G401 (cell line): ENCODE data around the gene SIM2. TPM values are rescaled to one million over a fixed set of nuclear protein-coding genes. Genes with fewer than 3 reads are reported as not detected.

Experiments
- DNase-seq: peaks from one replicate; pipeline ENCODE4 v3.0.0-alpha.2; 2015; ENCODE audit warnings: low spot score
- in situ Hi-C: cut with HindIII; loops from 2 replicates; pipeline ENCODE4 v1.10.0; 2016; ENCODE audit warnings: low sequenced_read_pairs, mixed read lengths
- total RNA-seq: library from RNA; depleted of rRNA; stranded (reverse); fragments of >200 nt; shearing (Covaris generic); gene quantifications from 2 replicates; pipeline ENCODE4 v1.2.3, GENCODE V29; 2014

SIM2 gene
- total RNA-seq, 1 experiment from 2014 or later, result 4.7 TPM

- in situ Hi-C loops, result no loop called here
- peak; percentile 31 for DNase-seq
These were observed 49.0 kb downstream of the SIM2 start for GRCh38 chr21:36747815-36748383.

DNA sequence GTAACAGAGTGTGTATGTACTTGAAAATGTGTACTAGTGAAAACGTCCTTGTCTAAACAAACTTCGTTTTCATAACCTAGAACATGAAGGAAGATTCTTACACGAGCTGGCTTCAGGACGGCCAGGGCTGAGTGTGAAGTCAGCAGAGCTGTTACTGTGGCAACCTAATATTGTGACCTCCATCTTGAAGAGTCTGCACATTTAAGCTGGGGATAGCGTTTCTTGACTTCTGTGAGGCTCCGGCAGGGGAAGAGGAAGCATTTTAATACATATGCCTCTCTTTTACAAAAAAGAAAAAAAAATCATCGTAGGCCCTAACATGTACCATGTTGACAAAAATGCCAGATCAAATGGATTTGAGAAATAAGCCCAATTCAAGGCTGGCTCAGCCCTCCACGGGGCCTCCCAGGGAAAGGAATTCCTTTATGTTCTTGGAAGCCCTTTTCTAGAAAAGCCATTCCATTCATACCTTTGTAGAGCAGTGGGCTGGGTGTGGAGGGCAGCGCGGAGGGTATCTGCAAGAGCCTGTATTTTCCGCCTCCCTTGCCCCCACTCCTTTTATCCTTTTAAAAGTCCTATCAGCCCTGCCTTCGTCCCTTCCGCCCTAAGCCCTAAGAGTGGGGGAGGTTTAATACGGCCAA, 51.1 kb downstream of the SIM2 start:
- DNase-seq, result no peak
- in situ Hi-C loops, result no loop called here

DNA sequence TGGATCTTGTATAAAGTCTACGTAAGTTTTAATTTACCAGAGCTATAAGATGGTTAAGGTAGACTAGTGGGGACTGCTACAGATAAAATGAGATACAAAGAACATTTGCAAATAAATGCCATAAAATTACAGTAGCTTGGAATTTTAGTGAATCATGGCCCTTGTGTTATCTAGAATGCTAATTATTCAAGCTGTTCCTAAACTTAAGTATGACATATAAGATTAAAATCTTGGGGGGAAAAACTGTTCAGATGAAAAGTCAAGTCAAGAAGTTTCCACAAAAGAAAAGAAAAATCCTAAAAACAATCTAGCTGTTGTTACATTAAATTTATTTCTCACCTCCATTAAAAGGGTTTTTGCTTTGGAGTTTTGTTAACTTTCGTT, 51.7 kb downstream of the SIM2 start:
- DNase-seq, result no peak
- in situ Hi-C loops, result no loop called here

- no peak for DNase-seq
- in situ Hi-C loops, result no loop called here
These were observed 52.5 kb downstream of the SIM2 start for GRCh38 chr21:36751383-36751782.

DNA sequence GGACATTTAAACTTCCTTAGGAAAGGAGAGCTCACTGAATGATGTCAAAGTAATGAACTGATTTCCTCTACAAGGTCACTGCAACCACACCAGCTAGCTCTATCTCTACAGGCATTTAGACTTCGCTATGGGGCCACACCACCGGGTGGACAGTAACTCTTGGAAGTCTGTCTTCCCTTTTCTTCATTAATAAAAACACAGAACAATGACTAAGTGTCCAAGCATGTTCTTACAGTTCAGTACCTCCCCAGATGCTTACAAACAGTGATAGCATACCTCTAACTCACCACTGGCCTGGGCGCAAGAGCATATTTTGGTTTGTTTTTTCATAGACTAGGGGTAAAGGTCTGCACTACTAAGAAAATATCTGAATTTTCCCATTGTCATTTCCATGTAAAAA, 54.6 kb downstream of the SIM2 start:
- in situ Hi-C loops, result no loop called here
- DNase-seq, result no peak

GRCh38 chr21:36754241-36754898, 55.5 kb downstream of the SIM2 start:
- in situ Hi-C loops, result no loop called here
- no peak for DNase-seq

GRCh38 chr21:36756527-36756926, 57.6 kb downstream of the SIM2 start:
- in situ Hi-C loops, result no loop called here
- no peak for DNase-seq

DNA sequence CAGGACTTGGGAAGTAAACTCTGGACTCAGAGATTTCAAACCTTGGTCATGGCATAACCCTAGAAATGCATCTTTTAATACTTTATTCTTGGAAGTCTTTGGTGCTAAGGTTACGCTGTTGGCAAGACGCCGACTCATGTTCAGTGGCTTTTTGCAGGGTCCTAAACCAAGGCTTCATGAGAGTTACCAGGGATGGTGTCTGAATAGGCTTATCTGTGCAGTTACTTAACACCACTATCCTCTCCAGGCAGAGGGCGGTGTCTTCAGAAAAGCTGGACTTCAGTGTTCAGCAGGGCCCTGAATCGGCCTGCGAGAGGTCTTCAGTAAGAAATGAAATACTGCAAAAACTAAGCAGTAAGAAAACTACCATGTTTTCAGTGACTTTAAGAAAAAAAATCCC, 58.3 kb downstream of the SIM2 start:
- no peak for DNase-seq
- in situ Hi-C loops, result no loop called here

- DNase-seq, result no peak
- in situ Hi-C loops, result no loop called here
These were observed 60.6 kb downstream of the SIM2 start for GRCh38 chr21:36759348-36760083.

DNA sequence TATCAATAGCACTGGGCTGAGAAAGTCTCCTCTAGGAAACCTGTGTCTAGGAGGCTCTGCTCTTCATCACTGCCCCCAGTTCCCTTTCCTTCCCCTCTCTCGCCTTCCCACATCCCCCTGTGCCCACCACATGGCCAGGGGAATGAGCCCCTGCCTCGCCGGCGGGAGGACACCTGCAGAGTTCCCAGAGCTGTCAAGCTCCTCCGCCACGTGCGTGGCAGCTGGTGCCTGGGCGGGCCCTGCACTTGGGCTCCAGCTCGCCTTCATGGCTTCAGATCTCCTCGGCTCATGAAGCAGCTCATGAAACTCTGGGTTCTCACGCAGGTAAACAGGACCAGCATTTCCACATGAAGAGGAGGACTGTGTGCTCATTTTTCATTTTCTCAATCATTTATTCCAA, 62.8 kb downstream of the SIM2 start:
- in situ Hi-C loops, result no loop called here
- DNase-seq, result no peak

- in situ Hi-C loops, result no loop called here
- DNase-seq, result no peak
These were observed 63.7 kb downstream of the SIM2 start for GRCh38 chr21:36762642-36763041.

DNA sequence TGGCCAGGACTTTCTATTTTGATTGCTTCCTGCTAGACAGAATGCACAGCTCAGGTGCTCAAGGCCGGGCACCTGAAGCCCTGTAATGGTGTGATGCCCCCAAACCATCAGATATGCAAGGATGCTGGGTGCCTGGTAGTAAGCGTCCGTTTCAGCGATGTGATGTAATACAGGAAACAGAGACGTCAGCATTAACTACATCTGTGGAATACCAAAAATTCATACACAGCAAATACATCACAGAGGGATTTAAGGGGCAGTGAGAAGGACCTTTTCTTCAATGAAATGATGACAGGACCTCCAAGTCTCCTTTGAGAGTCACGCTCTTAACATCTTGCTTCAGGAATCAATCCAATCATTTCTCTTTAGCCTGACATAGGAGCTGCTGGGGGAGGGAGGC, 64.4 kb downstream of the SIM2 start:
- no peak for DNase-seq
- in situ Hi-C loops, result no loop called here

- in situ Hi-C loops, result no loop called here
- DNase-seq, result no peak
These were observed 66.3 kb downstream of the SIM2 start for GRCh38 chr21:36765229-36765628.

DNA sequence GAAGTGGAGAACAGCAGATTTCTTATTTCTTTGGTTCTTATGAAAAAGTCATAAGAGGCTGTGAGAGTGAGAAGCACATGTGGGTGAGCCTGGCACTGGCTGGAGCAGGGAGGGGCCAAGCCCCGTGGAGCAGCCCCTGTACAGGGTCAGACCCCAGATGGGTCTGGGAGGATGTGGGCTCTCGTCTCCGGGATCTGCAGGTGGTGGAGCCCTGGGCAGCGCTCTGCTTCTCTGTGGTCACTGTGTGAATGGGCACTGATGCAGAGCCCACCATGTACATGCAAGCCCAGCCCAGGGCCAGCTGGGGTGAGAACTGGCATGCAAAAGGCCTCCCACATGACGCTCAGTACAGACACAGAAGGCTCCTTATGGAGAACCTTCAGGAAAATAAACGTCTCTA, 67.6 kb downstream of the SIM2 start:
- no peak for DNase-seq
- in situ Hi-C loops, result no loop called here

DNA sequence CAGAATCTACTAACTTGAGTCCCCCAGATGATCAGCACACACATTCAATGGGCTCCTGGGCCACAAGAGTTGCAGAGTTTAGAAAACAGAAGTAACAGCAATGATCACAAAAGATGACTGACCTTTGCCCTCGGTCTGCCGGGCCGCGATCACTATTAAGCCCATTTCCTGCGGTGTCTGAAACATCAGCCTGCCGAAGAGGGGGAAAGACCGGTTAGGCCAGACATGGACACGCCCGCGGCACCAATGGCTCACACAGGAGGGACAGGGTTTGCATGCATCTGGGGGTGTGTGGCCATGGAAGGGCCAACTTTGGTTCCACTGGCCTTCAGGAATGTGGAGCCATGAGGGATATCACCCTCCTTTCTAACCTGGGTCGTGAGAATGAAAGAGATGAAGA, 68.2 kb downstream of the SIM2 start:
- in situ Hi-C loops, result no loop called here

DNA sequence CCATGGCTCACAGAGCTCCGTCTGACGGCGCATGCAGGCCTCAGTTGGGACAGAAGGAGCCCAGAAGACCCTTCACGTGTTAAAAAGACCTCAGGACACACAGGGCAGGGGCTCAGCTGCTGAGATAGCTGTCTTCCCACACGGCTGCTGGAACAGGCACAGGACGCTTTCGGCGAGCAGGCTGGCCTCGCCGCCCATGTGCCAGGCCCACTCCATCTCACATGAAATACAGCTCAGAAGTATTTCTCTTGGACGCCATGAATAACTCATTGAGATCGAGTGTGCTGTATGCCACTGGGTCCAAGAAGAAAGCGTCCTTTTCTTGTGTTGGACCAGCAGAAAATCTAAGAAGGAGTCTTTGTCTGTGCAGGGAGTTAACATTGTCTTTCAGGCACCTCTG, 69.6 kb downstream of the SIM2 start:
- in situ Hi-C loops, result no loop called here

More for the DNA sequence above, 68.2 kb downstream of the SIM2 start:
- DNase-seq, result no peak

GRCh38 chr21:36769051-36769839, 70.3 kb downstream of the SIM2 start:
- in situ Hi-C loops, result no loop called here
- peak; percentile 81 for DNase-seq

More for the DNA sequence above, 69.6 kb downstream of the SIM2 start:
- DNase-seq, result peak; percentile 20

DNA sequence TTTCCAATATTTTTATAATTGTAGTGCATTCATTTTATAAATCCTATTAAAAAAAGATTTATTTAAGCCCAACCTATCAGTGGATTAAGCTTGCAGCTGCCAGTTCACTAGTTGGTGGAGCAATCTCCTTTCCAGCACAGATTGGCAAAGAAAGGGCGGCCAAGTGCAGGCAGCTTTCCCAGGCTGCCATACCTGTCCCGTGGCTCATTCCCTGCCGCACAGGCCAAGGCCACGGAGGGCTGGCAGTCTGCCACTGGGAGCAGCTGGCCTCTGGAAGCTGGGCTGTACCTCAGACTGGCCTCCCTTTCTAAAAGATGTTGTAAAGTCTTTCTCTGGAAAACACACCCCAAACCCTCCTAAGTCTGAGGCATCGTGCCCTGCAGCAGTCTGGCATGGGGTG, 74.2 kb downstream of the SIM2 start:
- DNase-seq, result peak; percentile 93
- in situ Hi-C loops, result no loop called here

GRCh38 chr21:36773995-36774394, 75.1 kb downstream of the SIM2 start:
- in situ Hi-C loops, result no loop called here
- DNase-seq, result no peak
